Measurements from ENCODE around the gene APOL6.
"Not testable (repeated sequence)": the region's sequence is repeated elsewhere in the genome, so short reads cannot be mapped to it uniquely, and the experiment has no call there.

Gene APOL6

DNA sequence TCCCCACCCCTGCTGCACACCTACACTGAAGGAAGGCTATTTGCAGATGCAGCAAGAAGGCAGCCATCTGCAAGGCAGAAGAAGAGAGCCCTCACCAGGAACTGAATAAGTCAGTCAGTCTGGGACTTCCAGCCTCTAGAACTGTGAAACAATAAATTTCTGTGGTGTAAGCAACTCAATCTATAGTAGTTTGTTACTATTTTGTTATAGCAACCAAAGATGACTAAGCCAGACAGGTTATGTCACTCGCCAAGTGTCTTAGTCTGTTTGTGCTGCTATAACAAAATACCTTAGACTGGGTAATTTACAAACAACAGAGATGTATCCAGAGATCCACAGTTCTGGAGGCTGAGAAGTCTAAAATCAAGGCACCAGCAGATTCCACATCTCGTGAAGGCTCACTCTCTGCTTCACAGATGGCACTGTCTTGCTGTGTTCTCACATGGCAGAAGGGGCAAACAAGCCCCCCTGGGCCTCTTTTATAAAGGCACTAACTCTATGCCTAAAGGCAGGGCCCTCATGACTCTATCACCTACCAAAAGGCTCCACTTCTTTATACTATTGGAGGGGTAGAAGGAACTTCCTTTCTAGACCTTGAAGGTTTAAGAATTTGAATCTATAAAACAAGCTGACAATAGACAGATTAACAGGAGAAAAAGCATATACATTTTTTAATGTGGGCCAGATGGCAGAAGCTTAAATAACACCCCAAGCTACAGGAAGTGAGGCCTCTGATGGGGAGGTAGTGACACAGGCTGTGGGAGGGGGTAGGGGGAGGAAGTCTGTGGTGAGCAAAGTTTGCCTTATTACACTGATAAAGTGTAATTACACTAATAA lies 12.3 kb downstream of the APOL6 start:
- TF ChIP-seq GATA1 (IDR thresholded peaks at IDR 0.05; ENCODE audit: low read depth, low read length): no peak
- no peak for TF ChIP-seq POLR2A (IDR thresholded peaks at IDR 0.05; ENCODE audit: low read length)
- no peak for DNase-seq

DNA sequence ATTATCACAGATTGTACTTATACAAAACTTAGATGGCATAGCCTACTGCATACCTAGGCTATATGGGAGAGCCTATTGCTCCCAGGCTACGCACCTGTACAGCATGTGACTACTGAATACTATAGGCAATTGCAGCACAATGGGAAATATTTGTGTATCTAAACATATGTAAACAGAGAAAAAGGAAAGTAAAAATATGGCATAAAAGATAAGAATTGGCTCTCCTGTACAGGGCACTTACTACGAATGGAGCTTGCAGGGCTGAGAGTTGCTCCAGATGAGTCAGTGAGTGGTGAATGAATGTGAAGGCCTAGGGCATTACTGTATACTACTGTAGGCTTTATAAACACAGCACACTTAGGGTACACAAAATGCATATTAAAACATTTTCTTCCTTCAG lies 13.2 kb downstream of the APOL6 start:
- no peak for TF ChIP-seq GATA1 (IDR thresholded peaks at IDR 0.05; ENCODE audit: low read depth, low read length)
- no peak for TF ChIP-seq POLR2A (IDR thresholded peaks at IDR 0.05; ENCODE audit: low read length)

DNA sequence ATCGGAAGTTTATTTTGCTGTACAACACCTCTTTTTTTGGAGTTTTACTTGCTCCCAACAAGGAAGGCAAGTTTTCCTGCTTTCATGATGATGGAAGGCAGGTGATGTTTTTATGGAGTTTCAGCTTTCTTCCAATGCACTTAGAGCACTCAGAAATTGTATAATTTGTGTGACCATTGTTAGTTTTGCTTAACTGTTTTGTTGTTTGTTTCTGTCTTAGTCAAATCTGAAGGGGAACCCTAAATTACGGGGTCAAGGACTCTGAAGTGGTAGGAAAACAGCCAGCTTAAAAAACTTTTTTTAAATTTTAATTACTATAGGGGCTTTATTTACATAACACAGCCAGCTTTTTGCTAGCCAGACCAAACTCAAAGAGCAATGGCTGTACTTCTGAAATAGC lies 14.7 kb downstream of the APOL6 start:
- no peak for TF ChIP-seq POLR2A (IDR thresholded peaks at IDR 0.05; ENCODE audit: low read length)
- no peak for DNase-seq

More for the DNA sequence above, 13.2 kb downstream of the APOL6 start:
- peak; percentile 21 to 33 for DNase-seq

DNA sequence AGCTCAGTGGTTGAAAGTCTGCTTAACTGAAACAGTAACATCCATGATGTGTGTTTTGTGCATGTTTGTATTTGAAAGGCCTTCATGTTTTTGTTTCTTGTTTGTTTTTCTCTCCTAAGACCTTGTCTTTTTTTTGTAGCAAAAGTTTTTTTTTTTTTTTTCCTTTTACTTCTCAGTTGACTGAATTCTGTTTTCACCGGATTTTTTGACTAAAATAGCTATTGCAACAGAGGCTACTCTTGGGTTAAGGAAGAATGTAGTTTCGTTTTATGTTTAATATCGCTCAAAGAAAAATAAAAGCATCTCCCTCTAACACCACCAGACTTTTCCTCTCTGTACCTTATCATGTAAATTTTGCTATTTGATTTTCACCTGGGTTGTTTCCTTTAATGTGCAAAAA lies 15.1 kb downstream of the APOL6 start:
- TF ChIP-seq POLR2A (IDR thresholded peaks at IDR 0.05; ENCODE audit: low read length) (no peak), GATA1 (IDR thresholded peaks at IDR 0.05; ENCODE audit: low read depth, low read length) (no peak)
- DNase-seq: no peak

DNA sequence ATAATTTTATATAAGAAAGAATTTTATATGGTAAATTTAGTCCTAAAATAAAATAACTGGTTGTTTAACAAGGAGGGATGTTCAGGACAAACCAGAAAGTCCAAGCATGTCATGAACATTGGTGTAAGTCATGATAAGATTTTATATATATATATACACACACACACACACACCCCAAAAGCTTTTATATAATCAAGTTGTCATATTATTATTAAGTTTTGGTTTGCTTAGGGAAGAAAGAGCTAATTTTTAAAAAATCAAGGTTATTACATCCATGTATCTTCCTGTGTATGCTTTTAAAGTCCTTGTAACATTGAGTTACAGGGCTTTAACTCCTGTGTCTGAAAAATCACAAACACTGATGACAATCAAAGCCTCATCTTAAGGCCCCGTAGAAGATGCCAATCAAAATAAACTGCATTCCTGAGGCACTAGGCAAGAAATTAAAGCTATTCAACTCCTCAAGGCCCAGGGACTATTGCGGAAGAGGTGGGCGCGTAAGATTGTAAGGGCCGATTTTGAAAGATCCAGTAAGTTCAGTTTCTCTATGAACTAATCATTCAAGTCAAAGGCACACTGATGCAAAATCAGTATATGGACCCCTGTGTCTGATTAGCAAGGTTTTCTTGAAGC lies 16.8 kb downstream of the APOL6 start:
- TF ChIP-seq GATA1 (IDR thresholded peaks at IDR 0.05; ENCODE audit: low read depth, low read length) (no peak), POLR2A (IDR thresholded peaks at IDR 0.05; ENCODE audit: low read length) (no peak)
- no peak for DNase-seq

GRCh38 chr22:35666699-35667098 lies 18.5 kb downstream of the APOL6 start:
- not testable (repeated sequence) for DNase-seq

DNA sequence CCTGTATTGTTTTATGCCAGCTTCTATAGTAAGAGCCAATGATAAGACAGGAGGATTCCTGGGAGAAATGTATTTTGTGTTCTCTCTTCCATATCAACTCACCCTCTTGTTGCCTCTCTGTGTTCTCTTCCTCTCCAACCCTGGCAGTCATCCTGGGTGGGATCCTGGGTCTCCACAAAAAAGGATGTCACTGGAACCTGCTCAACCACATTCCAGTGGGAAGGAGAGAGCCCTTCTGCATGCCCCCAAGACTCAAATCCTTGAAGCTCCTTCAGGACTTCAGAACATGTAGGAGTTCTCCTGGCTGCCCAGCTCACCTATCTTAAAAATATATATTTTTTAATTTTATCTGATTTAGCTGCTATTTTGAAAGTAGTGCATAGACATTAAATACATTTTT lies 26.1 kb downstream of the APOL6 start:
- TF ChIP-seq POLR2A (IDR thresholded peaks at IDR 0.05; ENCODE audit: low read length) (no peak), GATA1 (IDR thresholded peaks at IDR 0.05; ENCODE audit: low read depth, low read length) (no peak)
- DNase-seq: no peak

DNA sequence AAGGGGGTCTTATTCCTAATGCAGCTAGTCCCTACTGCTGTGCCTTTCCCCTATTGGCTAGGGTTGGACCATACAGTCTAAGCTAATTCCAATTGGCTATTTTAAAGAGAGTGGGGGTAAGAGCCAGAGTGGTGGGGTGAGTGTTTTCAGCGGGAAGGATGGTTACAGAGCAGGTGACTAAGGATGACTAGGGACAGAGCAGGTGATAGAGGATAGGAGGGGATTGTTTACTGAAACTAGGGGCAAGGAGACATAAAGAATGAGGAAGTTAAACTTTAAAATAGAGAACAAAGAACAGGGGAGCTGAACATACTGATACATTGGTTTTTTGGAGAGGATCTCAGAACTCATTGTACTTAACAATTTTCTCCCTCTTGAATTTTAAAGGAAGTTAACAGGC lies 27.8 kb downstream of the APOL6 start:
- DNase-seq: not testable (repeated sequence)

GRCh38 chr22:35677460-35678187 lies 29.4 kb downstream of the APOL6 start:
- TF ChIP-seq POLR2A (IDR thresholded peaks at IDR 0.05; ENCODE audit: low read length) (no peak), GATA1 (IDR thresholded peaks at IDR 0.05; ENCODE audit: low read depth, low read length) (no peak)
- no peak for DNase-seq

GRCh38 chr22:35678836-35679235 lies 30.6 kb downstream of the APOL6 start:
- no peak for DNase-seq

DNA sequence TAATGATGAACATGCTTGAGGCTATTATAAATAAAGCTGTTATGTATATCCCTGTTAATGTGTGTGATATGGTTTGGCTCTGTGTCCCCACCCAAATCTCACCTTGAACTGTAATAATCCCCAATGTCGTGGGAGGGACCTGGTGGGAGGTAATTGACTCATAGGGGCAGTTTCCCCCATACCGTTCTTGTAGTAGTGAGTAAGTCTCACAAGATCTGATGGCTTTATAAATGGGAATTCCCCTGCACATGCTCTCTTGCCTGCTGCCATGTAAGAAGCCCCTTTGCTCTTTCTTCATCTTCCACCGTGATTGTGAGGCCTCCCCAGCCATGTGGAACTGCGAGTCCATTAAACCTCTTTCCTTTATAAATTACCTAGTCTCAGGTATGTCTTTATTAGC lies 31.2 kb downstream of the APOL6 start:
- not testable (repeated sequence) for DNase-seq

More at GRCh38 chr22:35678836-35679235, 30.6 kb downstream of the APOL6 start:
- TF ChIP-seq GATA1 (IDR thresholded peaks at IDR 0.05; ENCODE audit: low read depth, low read length) (no peak), POLR2A (IDR thresholded peaks at IDR 0.05; ENCODE audit: low read length) (no peak)

- DNase-seq: peak in 1 of 2 experiments; percentile 10
- TF ChIP-seq POLR2A (IDR thresholded peaks at IDR 0.05; ENCODE audit: low read length): no peak
- no peak for TF ChIP-seq GATA1 (IDR thresholded peaks at IDR 0.05; ENCODE audit: low read depth, low read length)
Observed at GRCh38 chr22:35681454-35682052, 33.3 kb downstream of the APOL6 start.

DNA sequence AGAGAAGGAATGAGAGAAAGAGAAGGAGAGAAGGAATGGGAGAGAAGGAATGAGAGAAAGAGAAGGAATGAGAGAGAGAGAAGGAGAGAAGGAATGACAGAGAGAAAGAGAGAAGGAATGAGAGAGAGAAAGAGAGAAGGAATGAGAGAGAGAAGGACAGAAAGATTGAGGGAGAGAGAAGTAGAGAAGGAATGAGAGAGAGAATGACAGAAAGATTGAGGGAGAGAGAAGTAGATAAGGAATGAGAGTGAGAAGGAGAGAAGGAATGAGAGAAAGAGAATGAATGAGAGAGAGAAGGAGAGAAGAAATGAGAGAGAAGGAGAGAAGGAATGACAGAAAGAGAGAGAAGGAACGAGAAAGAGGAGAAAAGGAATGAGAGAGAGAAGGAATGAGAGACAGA lies 35.3 kb downstream of the APOL6 start:
- no peak for DNase-seq
- TF ChIP-seq GATA1 (IDR thresholded peaks at IDR 0.05; ENCODE audit: low read depth, low read length) (no peak), POLR2A (IDR thresholded peaks at IDR 0.05; ENCODE audit: low read length) (no peak)

- DNase-seq: peak; percentile 11 to 36
- TF ChIP-seq GATA1 (IDR thresholded peaks at IDR 0.05; ENCODE audit: low read depth, low read length) (no peak), POLR2A (IDR thresholded peaks at IDR 0.05; ENCODE audit: low read length) (no peak)
Observed at GRCh38 chr22:35684270-35684700, 36.0 kb downstream of the APOL6 start.
